HG03095 (cell line): ENCODE results near the gene MAP4K3.

ENCODE experiments used
- ATAC-seq: cut with Tn5 transposase; IDR thresholded peaks from one replicate; pipeline ENCODE4 v1.9.1; 2021; ENCODE audit warnings: moderate library complexity; ENCODE audit not compliant: unreplicated experiment

The MAP4K3 gene

GRCh38 chr2:39313575-39313974, 123.5 kb downstream of the MAP4K3 start:
- ATAC-seq = no peak

GRCh38 chr2:39311469-39311868, 125.6 kb downstream of the MAP4K3 start:
- no peak for ATAC-seq

GRCh38 chr2:39308778-39309177, 128.3 kb downstream of the MAP4K3 start:
- ATAC-seq = no peak

GRCh38 chr2:39306626-39307025, 130.5 kb downstream of the MAP4K3 start:
- no peak for ATAC-seq

GRCh38 chr2:39304729-39305128, 132.4 kb downstream of the MAP4K3 start:
- no peak for ATAC-seq

GRCh38 chr2:39304200-39304599, 132.9 kb downstream of the MAP4K3 start:
- no peak for ATAC-seq

GRCh38 chr2:39301352-39301751, 135.7 kb downstream of the MAP4K3 start:
- no peak for ATAC-seq

- ATAC-seq = no peak
Observed at GRCh38 chr2:39300044-39300978, 136.8 kb downstream of the MAP4K3 start.

GRCh38 chr2:39290433-39290832, 146.7 kb downstream of the MAP4K3 start:
- ATAC-seq = no peak

GRCh38 chr2:39289609-39290008, 147.5 kb downstream of the MAP4K3 start:
- ATAC-seq = no peak

- ATAC-seq = no peak
Observed at GRCh38 chr2:39283561-39283960, 153.5 kb downstream of the MAP4K3 start.

GRCh38 chr2:39281391-39281790, 155.7 kb downstream of the MAP4K3 start:
- no peak for ATAC-seq

- no peak for ATAC-seq
Observed at GRCh38 chr2:39275016-39275415, 162.1 kb downstream of the MAP4K3 start.

GRCh38 chr2:39269941-39270340, 167.1 kb downstream of the MAP4K3 start:
- no peak for ATAC-seq

GRCh38 chr2:39266916-39267434, 170.1 kb downstream of the MAP4K3 start:
- ATAC-seq = no peak

- peak; percentile 51 for ATAC-seq
Observed at GRCh38 chr2:39266139-39266805, 170.8 kb downstream of the MAP4K3 start.

- no peak for ATAC-seq
Observed at GRCh38 chr2:39265315-39265714, 171.8 kb downstream of the MAP4K3 start.

- peak; percentile 71 for ATAC-seq
Observed at GRCh38 chr2:39264733-39265132, 172.4 kb downstream of the MAP4K3 start.

GRCh38 chr2:39260087-39260486, 177.0 kb downstream of the MAP4K3 start:
- no peak for ATAC-seq

- no peak for ATAC-seq
Observed at GRCh38 chr2:39256040-39256439, 181.0 kb downstream of the MAP4K3 start.

- ATAC-seq = no peak
Observed at GRCh38 chr2:39252888-39253518, 184.1 kb downstream of the MAP4K3 start.
